GM23248 (cell line): Measurements from ENCODE around the gene TKTL2. TPM values are rescaled to one million over a fixed set of nuclear protein-coding genes. Genes with fewer than 3 reads are reported as not detected.

Source experiments
- DNase-seq: peaks from one replicate; pipeline ENCODE4 v3.0.0-alpha.2; 2015
- H2AFZ ChIP-seq: fragments of 200-600 bp; sonication (generic); 2 replicates; pipeline ENCODE4 v1.6.1; 2016; ENCODE audit warnings: antibody characterized with exemption
- H3F3A ChIP-seq: fragments of 200-600 bp; sonication (generic); 2 replicates; pipeline ENCODE4 v1.6.1; 2016; ENCODE audit warnings: mild to moderate bottlenecking, antibody characterized with exemption, mixed run types; ENCODE audit not compliant: insufficient read depth
- H3K27ac ChIP-seq: fragments of 200-600 bp; sonication (generic); 2 replicates; pipeline ENCODE4 v1.5.1; 2016; ENCODE audit warnings: mild to moderate bottlenecking
- H3K27me3 ChIP-seq: fragments of 200-600 bp; sonication (generic); replicated peaks from 2 replicates; pipeline ENCODE4 v1.6.1; 2016; ENCODE audit warnings: mild to moderate bottlenecking; ENCODE audit not compliant: insufficient read depth
- H3K36me3 ChIP-seq: fragments of 200-600 bp; sonication (generic); 2 replicates; pipeline ENCODE4 v1.6.1; 2016; ENCODE audit warnings: low read depth, mild to moderate bottlenecking
- H3K4me1 ChIP-seq: fragments of 200-600 bp; sonication (generic); 2 replicates; pipeline ENCODE4 v1.6.1; 2016; ENCODE audit warnings: mild to moderate bottlenecking; ENCODE audit not compliant: insufficient read depth
- H3K4me2 ChIP-seq: fragments of 200-600 bp; sonication (generic); one replicate; pipeline ENCODE4 v1.6.1; 2016; ENCODE audit warnings: mild to moderate bottlenecking; ENCODE audit not compliant: unreplicated experiment
- H3K4me3 ChIP-seq: fragments of 200-600 bp; sonication (generic); 2 replicates; pipeline ENCODE4 v1.5.1; 2016; ENCODE audit warnings: mild to moderate bottlenecking
- H3K79me2 ChIP-seq: fragments of 200-600 bp; sonication (generic); 2 replicates; pipeline ENCODE4 v1.6.1; 2016; ENCODE audit warnings: mild to moderate bottlenecking; ENCODE audit not compliant: insufficient read depth
- H3K9ac ChIP-seq: fragments of 200-600 bp; sonication (generic); 2 replicates; pipeline ENCODE4 v1.6.1; 2016; ENCODE audit warnings: mild to moderate bottlenecking
- H3K9me2 ChIP-seq: fragments of 200-600 bp; sonication (generic); 2 replicates; pipeline ENCODE4 v1.6.1; 2016; ENCODE audit warnings: mixed run types, mild to moderate bottlenecking, moderate library complexity; ENCODE audit not compliant: insufficient read depth
- H3K9me3 ChIP-seq: fragments of 200-600 bp; sonication (generic); one replicate; pipeline ENCODE4 v1.6.1; 2017; ENCODE audit warnings: low read depth
- H4K20me1 ChIP-seq: fragments of 200-600 bp; sonication (generic); 2 replicates; pipeline ENCODE4 v1.6.0; 2016; ENCODE audit not compliant: insufficient read depth
- EZH2 ChIP-seq: fragments of 200-600 bp; sonication (generic); IDR thresholded peaks from 2 replicates; pipeline ENCODE4 v1.6.1; 2018; ENCODE audit warnings: antibody characterized with exemption, mild to moderate bottlenecking; ENCODE audit not compliant: insufficient read depth, poor library complexity, severe bottlenecking
- EZH2phosphoT487 ChIP-seq: fragments of 200-600 bp; sonication (generic); IDR thresholded peaks from 2 replicates; pipeline ENCODE4 v1.6.1; 2018; ENCODE audit warnings: antibody characterized with exemption, moderate library complexity, mild to moderate bottlenecking, low read depth; ENCODE audit not compliant: insufficient read depth
- WGBS, 2 experiments: methylation state at CpG; one replicate each; pipeline ENCODE4 v1.1.6; 2015 to 2017; ENCODE audit warnings: low lambda C conversion rate in 2 of 2, low coverage in 1 of 2; ENCODE audit errors: missing lambda C conversion rate in 2 of 2; 5-methylcytosine and 5-hydroxymethylcytosine counted together
- in situ Hi-C: fragments of 300-500 bp; cut with MboI; formaldehyde crosslinking; loops from 2 replicates; pipeline ENCODE4 v1.15.0; 2020
- polyA plus RNA-seq: library from polyadenylated mRNA; unstranded; fragments of >200 nt; fragmentation: Nextera tagmentation; extraction: Ambion mirVana; gene quantifications from 2 replicates; pipeline ENCODE4 v1.2.1, GENCODE V29; 2016
- total RNA-seq: library from RNA; depleted of rRNA; stranded (reverse); fragments of >200 nt; shearing (Covaris generic); gene quantifications from 2 replicates; pipeline ENCODE4 v1.2.3, GENCODE V29; 2014; rRNA removed

The TKTL2 gene
- total and polyA plus RNA-seq, 2 experiments from 2014 or later = not detected

GRCh38 chr4:163440040-163440439 is 33.5 kb downstream of the TKTL2 start:
- Histone ChIP-seq H3K79me2 (no peaks in the 10 kb centered on the region), H3K36me3 (no peaks in the 10 kb centered on the region), H2AFZ (no peak overlapping the region), H3K27me3 (no peaks in the 10 kb centered on the region), H3F3A (no peaks in the 10 kb centered on the region), H3K9me2 (no peaks in the 10 kb centered on the region), H3K4me1 (no peaks in the 10 kb centered on the region), H3K9ac (no peak overlapping the region), H3K4me3 (no peak overlapping the region), H4K20me1 (no peaks in the 10 kb centered on the region), H3K27ac (no peak overlapping the region), H3K4me2 (no peak overlapping the region), H3K9me3 (no peaks in the 10 kb centered on the region)
- TF ChIP-seq EZH2phosphoT487 (no peak), EZH2 (no peak)
- WGBS, 2 experiments = 14 to 16% methylated on average over 2 of the region's 2 CpGs
- in situ Hi-C loops = no loop called here
- no peak for DNase-seq

Other genes with a start within 250 kb of the TKTL2 start
- gene NPY1R, start 141.2 kb downstream of the TKTL2 start, total RNA-seq = not detected in 2 replicates
- not detected in 2 replicates for gene NPY1R, start 141.2 kb downstream of the TKTL2 start, polyA plus RNA-seq
- gene NPY5R, start 129.9 kb downstream of the TKTL2 start, total RNA-seq = not detected in 2 replicates
- not detected in 2 replicates for gene NPY5R, start 129.9 kb downstream of the TKTL2 start, polyA plus RNA-seq
- gene TMA16, start 20.9 kb upstream of the TKTL2 start, total RNA-seq = 26.6 and 32.6 TPM in 2 replicates
- 25.5 and 26.0 TPM in 2 replicates for gene TMA16, start 20.9 kb upstream of the TKTL2 start, polyA plus RNA-seq